ENCODE results near the gene RAPGEF2. TPM values are rescaled to one million over a fixed set of nuclear protein-coding genes. Genes with fewer than 3 reads are reported as not detected.
"Not testable (repeated sequence)": the region's sequence is repeated elsewhere in the genome, so short reads cannot be mapped to it uniquely, and the experiment has no call there.

RAPGEF2 gene
- total and polyA plus RNA-seq, 10 of the 15 experiments (the other 5 are each of a cell fraction or from before 2014, with no cell fraction given): 0.31 to 24.0 (median 2.9) TPM

GRCh38 chr4:159251580-159251979, 148.7 kb downstream of the RAPGEF2 start:
- DNase-seq (ENCODE audit: low read depth, low spot score); H3K9me3 ChIP-seq (replicated peaks; ENCODE audit: control insufficient read depth, insufficient read depth, low read length); BruUV-seq (replicated peaks); CTCF ChIA-PET; RAD21 ChIA-PET (ENCODE audit: unreplicated experiment); H3K27ac ChIP-seq (ENCODE audit: control insufficient read depth, insufficient read depth); FAIRE-seq; H3K4me3 ChIP-seq; H4K20me1 ChIP-seq (ENCODE audit: control insufficient read depth, insufficient read depth); H3K36me3 ChIP-seq (ENCODE audit: control insufficient read depth in 2 of 2, insufficient read depth in 2 of 2, low read length in 1 of 2); in situ Hi-C loops (cut with MboI); H2AFZ ChIP-seq (ENCODE audit: control insufficient read depth, low read depth, low read length); H3K4me1 ChIP-seq (ENCODE audit: control insufficient read depth, insufficient read depth, low read length); SMC1A ChIA-PET (ENCODE audit: uncharacterized antibody, unreplicated experiment); H3K9ac ChIP-seq (ENCODE audit: control insufficient read depth, insufficient read depth, low read length); ATAC-seq; POLR2A ChIA-PET; H3K4me2 ChIP-seq (ENCODE audit: control insufficient read depth, insufficient read depth); H3K27me3 ChIP-seq (replicated peaks in 1 of 2; ENCODE audit: control insufficient read depth in 2 of 2, insufficient read depth in 2 of 2, low read length in 1 of 2); H3K79me2 ChIP-seq (ENCODE audit: control insufficient read depth, insufficient read depth, low read length); intact Hi-C loops (cut with micrococcal nuclease; ENCODE audit: unreplicated experiment): not testable (repeated sequence)
- WGBS (ENCODE audit: insufficient coverage, insufficient replicate concordance, low lambda C conversion rate, missing lambda C conversion rate): 84% methylated on average over 14 of the region's 14 CpGs
- TF ChIP-seq NFYB (IDR thresholded peaks at IDR 0.05; ENCODE audit: insufficient read depth, low read depth, low read length): 0 out of 2 replicates have a peak, but pooled peaks have one; percentile 53

GRCh38 chr4:159252491-159252890, 149.6 kb downstream of the RAPGEF2 start:
- in situ Hi-C loops (cut with MboI): no loop called here
- TF ChIP-seq JUND (IDR thresholded peaks at IDR 0.05; ENCODE audit: low read depth, low read length) (no peak), MAX (IDR thresholded peaks at IDR 0.05; ENCODE audit: low read depth, low read length) (no peak), REST (IDR thresholded peaks at IDR 0.05; ENCODE audit: low read depth, low read length) (no peak), LARP7 (IDR thresholded peaks at IDR 0.05) (no peak), ELK1 (IDR thresholded peaks at IDR 0.05; ENCODE audit: low read depth, low read length) (no peak), BMI1 (IDR thresholded peaks at IDR 0.05; ENCODE audit: borderline replicate concordance) (no peak), RCOR1 (conservative IDR thresholded peaks at IDR 0.05; ENCODE audit: low read depth, low read length) (no peak), ESRRA (IDR thresholded peaks at IDR 0.05; ENCODE audit: low read length) (no peak), PAX5 (IDR thresholded peaks at IDR 0.05; ENCODE audit: borderline replicate concordance, low read depth, low read length) (no peak), MEF2A (IDR thresholded peaks at IDR 0.05; ENCODE audit: insufficient read depth, low read depth, low read length) (no peak), EGR1 (IDR thresholded peaks at IDR 0.05; ENCODE audit: borderline replicate concordance in 1 of 2, low read depth in 2 of 2, low read length in 2 of 2) (no peak), ZNF24 (IDR thresholded peaks at IDR 0.05) (no peak), RAD21 (IDR thresholded peaks at IDR 0.05; ENCODE audit: insufficient read depth, low read depth, low read length) (no peak)

More at GRCh38 chr4:159252491-159252890, 149.6 kb downstream of the RAPGEF2 start:
- no peak overlapping the region for H3K27ac ChIP-seq (ENCODE audit: control insufficient read depth, insufficient read depth)
- no peaks in the 10 kb centered on the region for H3K36me3 ChIP-seq (ENCODE audit: control insufficient read depth in 2 of 2, insufficient read depth in 2 of 2, low read length in 1 of 2)
- no peak overlapping the region for H3K4me2 ChIP-seq (ENCODE audit: control insufficient read depth, insufficient read depth)
- H3K27me3 ChIP-seq (replicated peaks in 1 of 2; ENCODE audit: control insufficient read depth in 2 of 2, insufficient read depth in 2 of 2, low read length in 1 of 2): no peaks in the 10 kb centered on the region
- intact Hi-C loops (cut with micrococcal nuclease; ENCODE audit: unreplicated experiment): no loop called here
- no peak overlapping the region for H2AFZ ChIP-seq (ENCODE audit: control insufficient read depth, low read depth, low read length)
- CTCF ChIA-PET: no interaction called here
- RAD21 ChIA-PET (ENCODE audit: unreplicated experiment): no interaction called here
- BruUV-seq (replicated peaks): no TSS peak
- ATAC-seq (no peak), FAIRE-seq (no peak), DNase-seq (ENCODE audit: low read depth, low spot score) (no peak)
- H4K20me1 ChIP-seq (ENCODE audit: control insufficient read depth, insufficient read depth): no peaks in the 10 kb centered on the region
- SMC1A ChIA-PET (ENCODE audit: uncharacterized antibody, unreplicated experiment): no interaction called here
- no peaks in the 10 kb centered on the region for H3K79me2 ChIP-seq (ENCODE audit: control insufficient read depth, insufficient read depth, low read length)
- no peaks in the 10 kb centered on the region for H3K4me1 ChIP-seq (ENCODE audit: control insufficient read depth, insufficient read depth, low read length)
- H3K4me3 ChIP-seq: no peak overlapping the region
- no peak overlapping the region for H3K9ac ChIP-seq (ENCODE audit: control insufficient read depth, insufficient read depth, low read length)
- H3K9me3 ChIP-seq (replicated peaks; ENCODE audit: control insufficient read depth, insufficient read depth, low read length): peaks cover 1% of the 10 kb centered on the region; the same call in 2 of the 3 replicates
- 82% methylated on average over 4 of the region's 4 CpGs for WGBS (ENCODE audit: insufficient coverage, insufficient replicate concordance, low lambda C conversion rate, missing lambda C conversion rate)
- POLR2A ChIA-PET: no interaction called here
